Right cardiac atrium (tissue), 5 donors: ENCODE data around the gene KCNJ14. TPM values are rescaled to one million over a fixed set of nuclear protein-coding genes. Genes with fewer than 3 reads are reported as not detected.

ENCODE experiments used
- ATAC-seq, 2 donors: fragments of 200-7000 bp; cut with Tn5 transposase; one replicate each; pipeline versions ENCODE4 v1.8.0 to v1.9.1; 2020; ENCODE audit warnings: moderate library complexity in 2 of 2, mild to moderate bottlenecking in 1 of 2
- DNase-seq, 3 donors: peaks; one replicate each; pipeline ENCODE4 v3.0.0-alpha.2; 2020
- H3K27ac ChIP-seq: one replicate; pipeline ENCODE4 v1.5.1; 2013; ENCODE audit warnings: mild to moderate bottlenecking, low read length, control low read depth, moderate library complexity
- H3K27me3 ChIP-seq: one replicate; pipeline ENCODE4 v1.6.1; 2013; ENCODE audit not compliant: control insufficient read depth, insufficient read depth
- H3K4me1 ChIP-seq: one replicate; pipeline ENCODE4 v1.6.1; 2013; ENCODE audit warnings: low read length; ENCODE audit not compliant: control insufficient read depth, insufficient read depth
- H3K4me3 ChIP-seq: one replicate; pipeline ENCODE4 v1.5.1; 2013; ENCODE audit warnings: low read length, control low read depth
- H3K9me3 ChIP-seq: one replicate; pipeline ENCODE4 v1.6.1; 2013; ENCODE audit warnings: low read length; ENCODE audit not compliant: control insufficient read depth
- WGBS: extraction: QIAGEN DNeasy Blood & Tissue Kit; methylation state at CpG from one replicate; pipeline ENCODE4 v1.1.7; 2013; 5-methylcytosine and 5-hydroxymethylcytosine counted together
- intact Hi-C, 4 donors: fragments of 100-400 bp; cut with DNase I; formaldehyde crosslinking; loops; one replicate each; pipeline versions ENCODE4 v1.11.0 to v1.14.0; 2022 to 2023
- polyA plus RNA-seq: library from polyadenylated mRNA; stranded (reverse); fragments of 200-250 nt; gene quantifications from one replicate; pipeline ENCODE4 v1.2.3, GENCODE V29; 2013
- total RNA-seq, 4 donors: library from RNA; stranded (reverse); fragmentation: NEBNext Ultra II Directional; extraction: Animal tissue kit (Norgen Biotek cat#: 25700); gene quantifications; one replicate each; pipeline ENCODE4 v1.2.1, GENCODE V29; 2021
- donor health status: healthy with polysubstance abuse.
- donor health status: DM: no; HTN: yes; CAD: no.
- donor health status: DM: no; HTN: no; CAD: no.
- donor health status: DM: no; HTN: yes; CAD: no; lungs with severe emphysema.
- donor health status: DM: yes; HTN: yes; CAD: no.

The KCNJ14 gene
- total and polyA plus RNA-seq, 5 donors, result 0.16 to 0.75 (median 0.21) TPM

DNA sequence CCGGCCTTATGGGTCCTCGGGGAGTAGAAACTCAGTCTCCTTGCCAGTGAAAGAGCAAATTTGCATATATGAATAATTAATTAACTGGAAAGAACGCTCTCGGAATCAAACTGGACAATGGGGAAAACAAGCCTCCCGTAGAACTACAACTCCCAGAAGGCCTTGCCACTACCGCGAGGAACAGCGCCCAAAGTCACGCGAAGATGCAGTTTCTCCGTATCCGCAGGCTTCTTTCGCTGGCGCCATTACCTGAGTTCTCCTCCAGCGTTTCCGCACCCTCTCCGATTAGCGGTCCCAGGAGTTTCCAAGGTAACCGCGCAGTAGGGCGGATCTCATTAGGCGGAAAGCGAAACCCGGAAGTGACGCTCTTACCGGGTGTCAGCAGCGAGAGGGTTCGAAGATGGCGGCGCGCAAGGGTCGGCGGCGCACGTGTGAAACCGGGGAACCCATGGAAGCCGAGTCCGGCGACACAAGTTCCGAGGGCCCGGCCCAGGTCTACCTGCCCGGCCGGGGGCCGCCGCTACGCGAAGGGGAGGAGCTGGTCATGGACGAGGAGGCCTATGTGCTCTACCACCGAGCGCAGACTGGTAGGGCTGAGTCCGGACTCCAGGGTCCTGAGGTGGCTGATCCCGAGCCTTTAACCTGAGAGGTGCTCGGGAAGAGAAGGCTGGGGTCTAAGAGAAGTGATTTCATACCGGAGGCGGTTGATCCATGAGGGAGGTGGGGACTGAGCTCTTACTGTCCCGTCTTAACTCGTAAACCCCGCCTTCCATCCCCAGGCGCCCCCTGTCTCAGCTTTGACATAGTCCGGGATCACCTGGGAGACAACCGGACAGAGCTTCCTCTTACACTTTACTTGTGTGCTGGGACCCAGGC lies 9.5 kb upstream of the KCNJ14 start, which contains the start of gene GRWD1:
Gene GRWD1 (plus strand): TSS at position 378 of the 876 bp plus-strand sequence. CDS start 23 bp downstream, at position 401.
- H3K27me3 ChIP-seq, result no peaks in the 10 kb centered on the region
- peak within 1 kb of the TSS; percentile 91 for H3K4me3 ChIP-seq
- DNase-seq, result peak; percentile 93 to 95 (median 93)
- no peaks in the 10 kb centered on the region for H3K9me3 ChIP-seq
- ATAC-seq, result peak; percentile 91 to 94
- intact Hi-C loops, result no loop called here
- peak within 1 kb of the TSS; percentile 99 for H3K27ac ChIP-seq
- H3K4me1 ChIP-seq, result no peaks in the 10 kb centered on the region
- WGBS, result under 1% methylated on average over 61 of the region's 61 CpGs

DNA sequence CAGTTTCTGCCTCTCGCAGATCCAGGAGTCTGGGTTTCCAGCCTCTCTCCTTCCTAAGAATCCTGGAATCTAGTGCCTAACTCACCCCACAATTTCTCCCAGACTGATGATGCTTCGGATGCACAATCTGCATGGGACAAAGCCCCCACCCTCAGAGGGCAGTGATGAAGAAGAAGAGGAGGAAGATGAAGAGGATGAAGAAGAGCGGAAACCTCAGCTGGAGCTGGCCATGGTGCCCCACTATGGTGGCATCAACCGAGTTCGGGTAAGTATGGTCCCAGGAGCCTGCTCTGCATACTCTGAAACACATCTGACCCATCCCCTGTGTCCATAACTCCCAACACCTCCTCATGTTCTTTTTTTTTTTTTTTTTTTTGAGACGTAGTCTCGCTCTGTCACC lies 8.8 kb upstream of the KCNJ14 start:
- no peaks in the 10 kb centered on the region for H3K9me3 ChIP-seq

GRCh38 chr19:48448563-48448962 lies 6.8 kb upstream of the KCNJ14 start:
- intact Hi-C loops, result no loop called here
- 92% methylated on average over 4 of the region's 4 CpGs for WGBS

More for the DNA sequence above, 8.8 kb upstream of the KCNJ14 start:
- peak in 1 of 3 donors; percentile 36 for DNase-seq
- 85% methylated on average over 7 of the region's 7 CpGs for WGBS
- intact Hi-C loops, result no loop called here
- ATAC-seq, result no peak
- H3K27me3 ChIP-seq, result no peaks in the 10 kb centered on the region
- no peak overlapping the region for H3K27ac ChIP-seq
- peak overlapping the region; percentile 91 for H3K4me3 ChIP-seq
- H3K4me1 ChIP-seq, result no peaks in the 10 kb centered on the region

DNA sequence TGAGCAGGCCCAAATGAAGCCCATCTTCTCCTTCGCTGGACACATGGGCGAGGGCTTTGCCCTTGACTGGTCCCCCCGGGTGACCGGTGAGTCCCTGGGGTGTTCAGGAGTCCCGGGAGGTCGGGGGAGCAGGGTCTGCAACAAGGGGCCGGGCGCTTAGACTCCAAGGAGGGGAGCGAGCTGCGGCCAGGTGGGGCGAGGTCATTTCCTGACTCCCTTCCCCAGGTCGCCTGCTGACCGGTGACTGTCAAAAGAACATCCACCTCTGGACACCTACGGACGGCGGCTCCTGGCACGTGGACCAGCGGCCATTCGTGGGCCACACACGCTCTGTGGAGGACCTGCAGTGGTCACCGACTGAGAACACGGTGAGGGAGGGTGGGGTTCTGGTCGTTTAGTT lies 4.9 kb upstream of the KCNJ14 start:
- Histone ChIP-seq H3K27me3 (no peaks in the 10 kb centered on the region), H3K9me3 (no peaks in the 10 kb centered on the region), H3K27ac (no peak overlapping the region), H3K4me1 (no peaks in the 10 kb centered on the region), H3K4me3 (no peak overlapping the region)
- ATAC-seq (no peak), DNase-seq (peak in 1 of 3 donors; percentile 38)
- WGBS, result 93% methylated on average over 23 of the region's 23 CpGs
- intact Hi-C loops, result no loop called here

More at GRCh38 chr19:48448563-48448962, 6.8 kb upstream of the KCNJ14 start:
- Histone ChIP-seq H3K27me3 (no peaks in the 10 kb centered on the region), H3K9me3 (no peaks in the 10 kb centered on the region), H3K4me1 (no peaks in the 10 kb centered on the region), H3K4me3 (no peak overlapping the region), H3K27ac (no peak overlapping the region)
- no peak for DNase-seq
- ATAC-seq, result no peak

- H3K9me3 ChIP-seq, result no peaks in the 10 kb centered on the region
- no peaks in the 10 kb centered on the region for H3K4me1 ChIP-seq
- peak in 1 of 3 donors; percentile 53 for DNase-seq
- no peak for ATAC-seq
- intact Hi-C loops, result no loop called here
- H3K4me3 ChIP-seq, result no peak overlapping the region
- H3K27me3 ChIP-seq, result no peaks in the 10 kb centered on the region
- 94% methylated on average over 15 of the region's 15 CpGs for WGBS
- H3K27ac ChIP-seq, result no peak overlapping the region
Observed at GRCh38 chr19:48450863-48451262, 4.5 kb upstream of the KCNJ14 start.

GRCh38 chr19:48451624-48452023 lies 3.8 kb upstream of the KCNJ14 start:
- DNase-seq (peak in 1 of 3 donors; percentile 27), ATAC-seq (no peak)
- Histone ChIP-seq H3K27me3 (no peaks in the 10 kb centered on the region), H3K27ac (no peak overlapping the region), H3K4me3 (no peak overlapping the region), H3K4me1 (no peaks in the 10 kb centered on the region), H3K9me3 (no peaks in the 10 kb centered on the region)
- 84% methylated on average over 12 of the region's 12 CpGs for WGBS
- intact Hi-C loops, result no loop called here

DNA sequence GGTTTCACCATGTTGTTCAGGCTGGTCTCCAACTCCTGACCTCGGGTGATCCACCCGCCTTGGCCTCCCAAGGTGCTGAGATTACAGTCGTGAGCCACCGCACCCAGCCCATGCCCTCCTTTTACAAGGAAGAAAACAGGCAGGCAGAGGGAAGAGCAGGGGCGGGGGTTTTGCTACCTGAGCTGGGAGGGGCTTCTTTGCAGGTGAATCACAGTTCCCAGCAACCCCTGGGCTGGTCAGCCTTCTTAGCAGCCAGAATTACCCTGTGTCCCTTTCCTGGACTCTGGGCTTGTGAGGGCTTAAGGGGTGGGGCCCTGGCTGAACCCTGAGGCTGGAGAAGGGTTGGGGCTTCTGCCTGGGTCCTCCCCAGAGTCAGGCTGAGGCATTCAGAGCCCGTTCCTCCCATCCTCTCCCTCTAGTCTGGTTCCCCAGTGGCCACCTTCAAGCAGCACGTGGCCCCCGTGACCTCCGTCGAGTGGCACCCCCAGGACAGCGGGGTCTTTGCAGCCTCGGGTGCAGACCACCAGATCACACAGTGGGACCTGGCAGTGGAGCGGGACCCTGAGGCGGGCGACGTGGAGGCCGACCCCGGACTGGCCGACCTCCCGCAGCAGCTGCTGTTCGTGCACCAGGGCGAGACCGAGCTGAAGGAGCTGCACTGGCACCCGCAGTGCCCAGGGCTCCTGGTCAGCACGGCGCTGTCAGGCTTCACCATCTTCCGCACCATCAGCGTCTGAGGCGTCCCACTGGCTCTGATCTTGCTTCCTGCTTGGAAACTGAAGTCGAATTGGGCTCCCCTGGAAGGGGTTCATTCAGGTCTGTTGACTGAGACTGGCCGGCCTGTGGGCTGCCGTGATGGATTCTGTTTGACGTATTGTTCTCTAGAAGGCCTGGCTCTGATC lies 2.8 kb upstream of the KCNJ14 start:
- intact Hi-C loops, result no loop called here
- WGBS, result 90% methylated on average over 33 of the region's 33 CpGs
- Histone ChIP-seq H3K4me1 (no peaks in the 10 kb centered on the region), H3K4me3 (no peak overlapping the region), H3K27me3 (no peaks in the 10 kb centered on the region), H3K27ac (no peak overlapping the region), H3K9me3 (no peaks in the 10 kb centered on the region)
- ATAC-seq, result no peak
- DNase-seq, result peak in 1 of 3 donors; percentile 37

- intact Hi-C loops, result no loop called here
- ATAC-seq (peak in 1 of 2 donors; percentile 14), DNase-seq (peak in 2 of 3 donors; percentile 34 to 52)
- Histone ChIP-seq H3K9me3 (no peaks in the 10 kb centered on the region), H3K27me3 (no peaks in the 10 kb centered on the region), H3K4me1 (no peaks in the 10 kb centered on the region), H3K27ac (no peak overlapping the region), H3K4me3 (no peak overlapping the region)
- WGBS, result 89% methylated on average over 22 of the region's 22 CpGs
Observed at GRCh38 chr19:48454150-48454730, 1.1 kb upstream of the KCNJ14 start.

DNA sequence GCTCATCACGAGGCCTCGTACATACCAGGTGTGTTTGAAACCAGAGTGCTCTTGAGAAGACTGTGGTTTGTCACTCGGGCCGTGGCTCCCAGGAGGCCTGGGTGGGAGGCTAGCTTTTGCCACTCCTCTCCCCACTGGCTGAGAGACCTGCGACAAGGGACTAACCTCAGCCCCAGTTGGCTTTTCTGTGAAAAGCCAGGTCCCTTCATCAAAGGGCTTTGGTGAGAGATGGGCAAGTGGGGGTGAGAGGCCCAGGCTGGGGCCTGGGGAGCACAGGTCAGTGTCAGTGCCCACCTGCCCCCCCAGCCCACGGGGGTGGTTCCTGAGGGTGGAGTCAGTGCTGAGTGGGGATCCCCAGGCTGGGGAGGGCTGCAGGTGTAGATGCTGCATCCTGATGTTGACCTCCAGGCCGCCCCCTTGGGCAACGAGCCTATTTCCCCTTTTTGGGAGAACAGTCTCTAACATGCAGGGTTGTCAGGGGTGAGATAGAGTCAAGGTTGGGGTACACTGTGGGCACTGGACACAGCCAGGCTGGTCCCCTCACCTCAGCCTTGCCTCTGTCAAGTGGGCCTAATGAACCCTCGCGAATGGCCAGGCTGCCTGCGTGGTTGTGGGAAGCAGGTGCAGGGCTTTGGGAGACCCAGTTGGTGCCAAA lies 661 bp downstream of the KCNJ14 start:
- Histone ChIP-seq H3K27me3 (no peaks in the 10 kb centered on the region), H3K4me3 (no peak overlapping the region), H3K27ac (no peak overlapping the region), H3K4me1 (no peaks in the 10 kb centered on the region), H3K9me3 (no peaks in the 10 kb centered on the region)
- peak in 2 of 3 donors; percentile 31 to 45 for DNase-seq
- ATAC-seq, result peak in 1 of 2 donors; percentile 36
- 88% methylated on average over 11 of the region's 11 CpGs for WGBS
- intact Hi-C loops, result no loop called here

DNA sequence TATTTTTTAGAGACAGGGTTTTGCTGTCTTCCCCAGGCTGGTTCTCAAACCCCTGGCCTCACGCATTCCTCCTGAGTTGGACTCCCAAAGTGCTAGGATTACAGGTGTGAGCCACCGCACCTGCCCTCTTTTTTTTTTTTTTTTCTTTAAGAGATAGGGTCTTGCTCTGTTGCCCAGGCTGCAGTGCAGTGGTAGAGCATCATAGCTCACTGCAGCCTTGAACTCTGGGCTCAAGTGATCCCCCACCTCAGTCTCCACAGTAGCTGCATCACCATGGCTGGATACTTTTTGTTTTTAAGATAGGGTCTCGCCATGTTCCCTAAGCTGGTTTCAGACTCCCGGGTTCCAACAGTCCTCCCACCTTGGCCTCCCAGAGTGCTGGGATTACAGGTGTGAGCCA lies 1.5 kb downstream of the KCNJ14 start:
- Histone ChIP-seq H3K27me3 (no peaks in the 10 kb centered on the region), H3K9me3 (no peaks in the 10 kb centered on the region), H3K27ac (no peak overlapping the region), H3K4me3 (no peak overlapping the region), H3K4me1 (no peaks in the 10 kb centered on the region)
- intact Hi-C loops, result no loop called here
- whole genome bisulfite sequencing, result 95% methylated on average over 4 of the region's 4 CpGs
- DNase-seq, result no peak
- no peak for ATAC-seq
